Parathyroid adenoma (tissue), 2 donors: ENCODE data around the gene COX14.

Experiments
- H2AFZ ChIP-seq: fragments of 300-600 bp; sonication (generic); one replicate; pipeline ENCODE4 v1.7.0; 2017; ENCODE audit warnings: antibody characterized with exemption, mild to moderate bottlenecking
- H3K27ac ChIP-seq: fragments of 300-600 bp; sonication (generic); one replicate; pipeline ENCODE4 v1.7.0; 2017
- H3K27me3 ChIP-seq: fragments of 300-600 bp; sonication (generic); one replicate; pipeline ENCODE4 v1.7.0; 2017; ENCODE audit warnings: low read length; ENCODE audit not compliant: control insufficient read depth, insufficient read depth
- H3K36me3 ChIP-seq: fragments of 300-600 bp; sonication (generic); one replicate; pipeline ENCODE4 v1.7.0; 2017; ENCODE audit warnings: low read length; ENCODE audit not compliant: control insufficient read depth, insufficient read depth
- H3K4me1 ChIP-seq: fragments of 300-600 bp; sonication (generic); one replicate; pipeline ENCODE4 v1.7.0; 2017; ENCODE audit warnings: control low read depth
- H3K4me2 ChIP-seq: fragments of 300-600 bp; sonication (generic); one replicate; pipeline ENCODE4 v1.7.0; 2017; ENCODE audit warnings: low read length
- H3K4me3 ChIP-seq: fragments of 300-600 bp; sonication (generic); one replicate; pipeline ENCODE4 v1.7.0; 2017; ENCODE audit warnings: low read depth, low read length
- H3K79me2 ChIP-seq: fragments of 300-600 bp; sonication (generic); one replicate; pipeline ENCODE4 v1.7.0; 2017; ENCODE audit warnings: control low read depth
- H3K9ac ChIP-seq: fragments of 300-600 bp; sonication (generic); one replicate; pipeline ENCODE4 v1.7.0; 2017; ENCODE audit warnings: mild to moderate bottlenecking
- H3K9me3 ChIP-seq: fragments of 300-600 bp; sonication (generic); one replicate; pipeline ENCODE4 v1.7.0; 2017; ENCODE audit warnings: low read length; ENCODE audit not compliant: control insufficient read depth
- CTCF ChIP-seq: fragments of 300-600 bp; sonication (generic); IDR thresholded peaks from one replicate; pipeline ENCODE4 v1.7.0; 2017; ENCODE audit warnings: antibody characterized with exemption, mild to moderate bottlenecking
- donor health status: primary hyperparathyroidism.

The COX14 gene

GRCh38 chr12:50104417-50105366, 7.3 kb upstream of the COX14 start:
- peak overlapping the region; percentile 81 for H3K4me2 ChIP-seq
- H3K27me3 ChIP-seq, result no peaks in the 10 kb centered on the region
- no peak for TF ChIP-seq CTCF
- peaks cover 11% of the 10 kb centered on the region for H3K79me2 ChIP-seq
- no peak overlapping the region for H3K9ac ChIP-seq
- no peaks in the 10 kb centered on the region for H3K36me3 ChIP-seq
- no peak overlapping the region for H2AFZ ChIP-seq
- H3K4me3 ChIP-seq, result peak overlapping the region; percentile 45
- H3K9me3 ChIP-seq, result no peaks in the 10 kb centered on the region
- peak overlapping the region; percentile 85 for H3K27ac ChIP-seq
- peaks cover 69% of the 10 kb centered on the region for H3K4me1 ChIP-seq

GRCh38 chr12:50105913-50106450, 6.1 kb upstream of the COX14 start:
- Histone ChIP-seq H3K27me3 (no peaks in the 10 kb centered on the region), H3K79me2 (peaks cover 11% of the 10 kb centered on the region), H3K27ac (no peak overlapping the region), H3K4me3 (no peak overlapping the region), H3K4me1 (peaks cover 79% of the 10 kb centered on the region), H3K36me3 (no peaks in the 10 kb centered on the region), H2AFZ (no peak overlapping the region), H3K4me2 (no peak overlapping the region), H3K9ac (no peak overlapping the region), H3K9me3 (no peaks in the 10 kb centered on the region)
- no peak for TF ChIP-seq CTCF

- no peak overlapping the region for H3K4me3 ChIP-seq
- TF ChIP-seq CTCF, result no peak
- no peaks in the 10 kb centered on the region for H3K27me3 ChIP-seq
- no peak overlapping the region for H3K9ac ChIP-seq
- no peaks in the 10 kb centered on the region for H3K36me3 ChIP-seq
- H3K27ac ChIP-seq, result peak overlapping the region; percentile 99
- H2AFZ ChIP-seq, result no peak overlapping the region
- H3K4me2 ChIP-seq, result no peak overlapping the region
- no peaks in the 10 kb centered on the region for H3K9me3 ChIP-seq
- peaks cover 11% of the 10 kb centered on the region for H3K79me2 ChIP-seq
- H3K4me1 ChIP-seq, result peaks cover 78% of the 10 kb centered on the region
These were observed 5.1 kb upstream of the COX14 start for GRCh38 chr12:50106907-50107306.

GRCh38 chr12:50107416-50108268, 4.4 kb upstream of the COX14 start:
- H3K4me3 ChIP-seq, result no peak overlapping the region
- peak overlapping the region; percentile 18 for H3K4me2 ChIP-seq
- H3K4me1 ChIP-seq, result peaks cover 72% of the 10 kb centered on the region
- no peak for TF ChIP-seq CTCF
- peak overlapping the region; percentile 99 for H3K27ac ChIP-seq
- H3K79me2 ChIP-seq, result peaks cover 11% of the 10 kb centered on the region
- no peaks in the 10 kb centered on the region for H3K9me3 ChIP-seq
- no peaks in the 10 kb centered on the region for H3K36me3 ChIP-seq
- H3K9ac ChIP-seq, result no peak overlapping the region
- no peaks in the 10 kb centered on the region for H3K27me3 ChIP-seq
- no peak overlapping the region for H2AFZ ChIP-seq
